Measurements from ENCODE around the gene MRPL21. TPM values are rescaled to one million over a fixed set of nuclear protein-coding genes. Genes with fewer than 3 reads are reported as not detected.

MRPL21 gene
- total RNA-seq, 2 donors from 2014 or later: 63.2 to 87.3 TPM

DNA sequence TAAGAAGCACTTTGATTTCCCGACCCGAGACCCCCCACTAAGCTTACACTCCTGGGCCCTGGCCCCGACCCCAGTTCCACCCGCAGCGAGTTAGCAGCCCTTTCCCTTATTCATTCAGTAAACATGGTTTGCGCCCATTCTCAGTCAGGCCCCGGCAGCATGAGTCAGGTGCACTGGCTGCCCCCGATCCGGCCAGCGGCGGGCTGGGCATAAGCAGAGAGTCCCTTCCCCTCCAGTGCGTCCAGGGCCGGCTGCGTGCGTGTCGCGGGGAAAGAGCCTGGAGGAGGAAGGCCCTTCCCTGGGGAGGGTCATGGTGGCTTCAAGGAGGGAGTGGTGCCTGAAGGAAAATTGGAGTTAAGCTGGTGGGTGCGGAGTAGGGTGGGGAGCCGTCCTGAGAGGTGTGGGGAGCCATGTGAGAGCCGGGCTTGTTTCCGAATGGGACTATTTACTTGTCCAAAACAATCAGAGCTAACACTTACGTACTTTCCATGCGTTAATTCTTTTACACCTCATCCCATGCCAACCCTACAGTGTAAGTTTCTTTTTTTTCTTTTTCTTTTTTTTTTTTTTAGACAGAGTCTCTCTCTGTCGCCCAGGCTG, 716 bp upstream of the MRPL21 start:
- peak; percentile 60 for DNase-seq (ENCODE audit: low spot score)
- Histone ChIP-seq H3K4me3 (peak overlapping the region; percentile 83 to 89), H3K36me3 (peaks cover 32% of the 10 kb centered on the region), H3K27me3 (no peaks in the 10 kb centered on the region), H3K9me3 (no peaks in the 10 kb centered on the region), H3K27ac (peak overlapping the region; percentile 82 to 87), H3K4me1 (peaks cover 0 to 35% of the 10 kb centered on the region in 2 donors)
- TF ChIP-seq, protein P1, sequence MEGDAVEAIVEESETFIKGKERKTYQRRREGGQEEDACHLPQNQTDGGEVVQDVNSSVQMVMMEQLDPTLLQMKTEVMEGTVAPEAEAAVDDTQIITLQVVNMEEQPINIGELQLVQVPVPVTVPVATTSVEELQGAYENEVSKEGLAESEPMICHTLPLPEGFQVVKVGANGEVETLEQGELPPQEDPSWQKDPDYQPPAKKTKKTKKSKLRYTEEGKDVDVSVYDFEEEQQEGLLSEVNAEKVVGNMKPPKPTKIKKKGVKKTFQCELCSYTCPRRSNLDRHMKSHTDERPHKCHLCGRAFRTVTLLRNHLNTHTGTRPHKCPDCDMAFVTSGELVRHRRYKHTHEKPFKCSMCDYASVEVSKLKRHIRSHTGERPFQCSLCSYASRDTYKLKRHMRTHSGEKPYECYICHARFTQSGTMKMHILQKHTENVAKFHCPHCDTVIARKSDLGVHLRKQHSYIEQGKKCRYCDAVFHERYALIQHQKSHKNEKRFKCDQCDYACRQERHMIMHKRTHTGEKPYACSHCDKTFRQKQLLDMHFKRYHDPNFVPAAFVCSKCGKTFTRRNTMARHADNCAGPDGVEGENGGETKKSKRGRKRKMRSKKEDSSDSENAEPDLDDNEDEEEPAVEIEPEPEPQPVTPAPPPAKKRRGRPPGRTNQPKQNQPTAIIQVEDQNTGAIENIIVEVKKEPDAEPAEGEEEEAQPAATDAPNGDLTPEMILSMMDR (IDR thresholded peaks at IDR 0.05): no peak

DNA sequence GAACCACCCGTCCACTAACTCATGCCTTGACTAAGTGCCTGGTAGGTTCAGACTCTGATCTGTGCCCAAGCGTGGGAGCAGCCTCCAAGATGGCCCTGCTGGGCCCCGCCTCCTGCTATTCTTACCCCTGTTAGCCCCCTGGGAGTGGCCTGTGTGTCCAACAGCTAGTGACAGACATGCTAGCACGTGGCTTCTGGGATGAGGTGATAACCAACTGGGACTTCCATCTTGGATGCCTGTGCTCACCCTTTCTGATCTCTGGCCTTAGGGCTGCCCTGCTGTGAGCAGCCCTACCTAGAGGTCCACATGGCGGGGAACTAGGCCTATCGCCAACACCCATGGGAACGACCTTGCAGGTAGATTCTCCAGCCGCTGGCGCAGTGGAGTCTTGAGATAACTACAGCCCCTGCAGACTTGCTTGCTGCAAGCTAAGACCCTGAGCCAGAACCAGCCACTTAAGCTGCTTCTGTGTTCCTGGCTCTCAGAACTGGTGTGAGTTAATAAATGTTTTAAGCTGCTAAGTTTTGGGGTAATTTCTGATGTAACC, 2.7 kb downstream of the MRPL21 start:
- H3K9me3 ChIP-seq: no peaks in the 10 kb centered on the region
- no peak overlapping the region for H3K4me3 ChIP-seq
- H3K4me1 ChIP-seq: peaks cover 0 to 33% of the 10 kb centered on the region in 2 donors
- TF ChIP-seq, protein P1 (IDR thresholded peaks at IDR 0.05): no peak
- no peaks in the 10 kb centered on the region for H3K27me3 ChIP-seq
- H3K27ac ChIP-seq: no peak overlapping the region
- H3K36me3 ChIP-seq: peaks cover 35% of the 10 kb centered on the region
- no peak for DNase-seq (ENCODE audit: low spot score)

DNA sequence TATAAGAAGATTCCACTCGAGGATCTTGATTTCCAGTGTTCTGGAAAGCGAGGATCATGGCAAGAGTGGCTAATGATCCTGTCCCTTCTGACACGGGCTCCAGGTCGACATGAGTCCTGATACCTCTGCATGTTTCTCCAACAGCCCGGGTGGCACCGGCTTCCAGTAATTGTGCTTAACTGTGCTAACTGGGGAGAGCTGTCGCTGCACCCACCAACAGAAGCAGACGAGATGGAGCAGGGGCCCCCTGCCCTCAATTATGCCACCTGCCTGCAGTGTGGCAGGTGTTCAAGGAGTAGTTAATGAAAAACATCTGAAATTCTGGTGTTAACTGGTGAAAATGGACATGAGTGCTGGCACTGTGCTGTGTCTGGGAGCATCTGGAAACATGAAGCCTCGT, 6.2 kb downstream of the MRPL21 start:
- TF ChIP-seq, protein P1 (IDR thresholded peaks at IDR 0.05): no peak
- Histone ChIP-seq H3K36me3 (peaks cover 70% of the 10 kb centered on the region), H3K27ac (no peak overlapping the region), H3K9me3 (no peaks in the 10 kb centered on the region), H3K4me1 (peaks cover 0 to 7% of the 10 kb centered on the region in 2 donors), H3K4me3 (no peak overlapping the region), H3K27me3 (no peaks in the 10 kb centered on the region)
- no peak for DNase-seq (ENCODE audit: low spot score)

DNA sequence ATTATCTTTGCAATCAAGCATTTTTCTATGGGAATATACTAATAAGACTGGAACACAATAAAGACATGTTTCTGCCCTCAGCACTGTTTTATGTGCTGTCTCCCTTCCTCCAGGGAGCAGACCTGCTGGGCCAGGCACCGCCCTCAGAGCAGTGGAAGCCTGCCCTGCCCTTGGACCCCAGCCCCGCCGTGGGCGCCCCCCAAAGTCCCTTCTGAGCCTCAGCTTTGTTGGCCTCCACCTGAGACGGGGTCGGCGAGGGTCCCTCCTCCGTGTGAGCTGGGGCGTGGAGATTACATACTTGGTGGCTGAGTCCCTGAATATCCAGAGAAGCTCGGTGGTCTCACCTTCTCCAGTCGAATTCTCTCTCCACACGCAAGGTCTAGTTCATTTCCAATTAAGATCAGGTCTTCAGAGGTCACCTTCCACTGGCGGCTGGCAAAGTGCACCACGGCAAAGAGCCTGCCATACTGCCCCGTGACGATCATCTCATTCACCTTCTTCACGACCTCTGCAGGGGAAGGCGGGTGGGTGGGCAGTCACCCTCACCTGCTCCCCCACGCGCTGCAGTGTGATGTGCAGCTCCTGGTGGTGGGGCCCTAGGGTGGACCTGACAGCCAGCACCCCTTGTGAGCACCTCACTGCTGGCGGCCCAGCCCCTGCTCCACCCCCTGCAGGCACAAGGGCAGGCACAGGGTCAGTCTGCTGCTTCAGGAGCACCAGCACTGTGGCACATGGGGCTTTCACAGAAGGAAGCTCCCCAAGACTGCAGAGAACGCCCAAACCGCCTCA, 7.3 kb downstream of the MRPL21 start:
- peaks cover 0 to 6% of the 10 kb centered on the region in 2 donors for H3K4me1 ChIP-seq
- H3K27ac ChIP-seq: no peak overlapping the region
- no peak for DNase-seq (ENCODE audit: low spot score)
- TF ChIP-seq, protein P1 (IDR thresholded peaks at IDR 0.05): no peak
- no peaks in the 10 kb centered on the region for H3K27me3 ChIP-seq
- peaks cover 77% of the 10 kb centered on the region for H3K36me3 ChIP-seq
- no peak overlapping the region for H3K4me3 ChIP-seq
- no peaks in the 10 kb centered on the region for H3K9me3 ChIP-seq

DNA sequence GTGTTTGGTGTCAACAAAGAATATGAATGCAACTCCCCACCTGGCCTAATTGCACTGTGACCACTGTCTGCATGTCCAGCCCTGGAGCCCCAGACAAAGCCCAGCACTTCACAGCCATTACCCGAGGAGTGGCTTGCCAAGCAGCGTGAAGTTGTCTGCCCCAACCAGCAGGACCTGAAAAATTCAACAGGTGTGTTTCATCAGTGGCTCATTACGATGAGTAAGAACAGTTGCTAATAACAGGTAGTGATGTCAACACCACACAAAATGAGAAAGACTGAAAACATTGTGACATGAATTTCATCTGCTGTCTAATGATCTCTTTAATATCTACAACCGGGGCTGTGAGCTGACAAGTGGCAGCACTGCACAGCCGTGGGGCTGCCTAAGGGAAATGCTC, 10.3 kb downstream of the MRPL21 start:
- Histone ChIP-seq H3K27me3 (no peaks in the 10 kb centered on the region), H3K36me3 (peaks cover 68% of the 10 kb centered on the region), H3K4me3 (no peak overlapping the region), H3K27ac (no peak overlapping the region), H3K9me3 (no peaks in the 10 kb centered on the region), H3K4me1 (peaks cover 0 to 23% of the 10 kb centered on the region in 2 donors)
- TF ChIP-seq, protein P1 (IDR thresholded peaks at IDR 0.05): no peak
- no peak for DNase-seq (ENCODE audit: low spot score)
